Left renal cortex interstitium (tissue), 4 donors: ENCODE measurements around the gene RPS18. TPM values are rescaled to one million over a fixed set of nuclear protein-coding genes. Genes with fewer than 3 reads are reported as not detected.
"Not testable (repeated sequence)": the region's sequence is repeated elsewhere in the genome, so short reads cannot be mapped to it uniquely, and the experiment has no call there.

ENCODE experiments used
- DNase-seq, 4 donors: peaks; one replicate each; pipeline ENCODE4 v3.0.0-alpha.2; 2013; ENCODE audit warnings: low read depth in 4 of 4, low spot score in 2 of 4, missing footprints in 1 of 4
- polyA plus RNA-seq, 4 donors: library from polyadenylated mRNA; unstranded; fragments of 120-200 nt; gene quantifications; one replicate each; pipeline ENCODE4 v1.2.1, GENCODE V29; 2013; ENCODE audit not compliant: insufficient read length in 4 of 4

The RPS18 gene
- 1,000 to 10,000 TPM; 2,825 to 3,624 (median 3,323) TPM for polyA plus RNA-seq

GRCh38 chr6:33271468-33272274 lies at the start of gene RPS18, which contains the start of gene VPS52:
TSS of gene RPS18 (plus strand) at chr6:33272075. CDS start at chr6:33272120, 45 bp downstream.
TSS of gene VPS52 (minus strand) at chr6:33271876. CDS start at chr6:33271675, 201 bp downstream.
- DNase-seq: peak; percentile 95 to 100 (median 98)

DNA sequence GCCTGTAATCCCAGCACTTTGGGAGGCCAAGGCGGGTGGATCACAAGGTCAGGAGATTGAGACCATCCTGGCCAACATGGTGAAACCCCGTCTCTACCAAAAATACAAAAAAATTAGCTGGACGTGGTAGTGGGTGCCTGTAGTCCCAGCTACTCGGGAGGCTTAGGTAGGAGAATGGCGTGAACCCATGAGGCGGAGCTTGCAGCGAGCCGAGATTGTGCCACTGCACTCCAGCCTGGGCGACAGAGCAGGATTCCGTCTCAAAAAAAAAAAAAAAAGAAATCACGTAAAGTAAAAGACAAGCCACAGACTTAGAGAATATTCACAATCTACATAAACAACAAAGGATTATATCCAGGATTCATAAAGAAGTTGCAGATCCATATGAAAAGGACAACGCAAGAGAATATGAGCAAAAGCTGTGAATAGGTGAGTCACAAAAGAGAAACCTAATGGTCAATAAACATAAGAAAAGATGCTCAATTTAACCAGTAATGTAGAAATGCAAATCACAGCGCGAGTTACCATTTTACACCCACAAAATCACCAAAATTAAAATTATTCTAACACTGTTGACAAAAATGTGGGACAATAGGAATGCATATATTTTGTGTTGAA lies 45.3 kb upstream of the RPS18 start:
- DNase-seq: not testable (repeated sequence)

DNA sequence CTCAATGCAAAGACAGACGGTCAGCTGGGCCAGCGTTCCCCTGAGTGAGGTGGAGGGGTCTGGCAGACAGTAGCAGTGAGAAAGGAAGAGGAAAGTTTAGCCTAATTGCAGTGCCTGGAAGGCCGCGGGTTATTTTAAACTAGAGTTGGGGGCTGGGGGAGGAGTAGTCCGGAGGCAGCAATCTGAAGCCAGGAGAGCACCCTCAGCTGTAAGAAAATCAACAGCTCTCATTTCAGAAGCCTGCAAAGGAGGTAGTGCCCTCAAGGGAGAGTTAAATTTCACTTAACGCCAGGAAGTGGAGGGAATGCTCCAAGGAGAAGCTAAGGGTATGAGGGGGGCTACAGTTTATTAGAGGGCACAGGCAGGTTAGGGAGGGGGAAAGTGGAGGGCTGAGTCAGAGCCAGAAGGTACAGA lies 36.6 kb upstream of the RPS18 start:
- peak in 1 of 4 donors; percentile 37 for DNase-seq

DNA sequence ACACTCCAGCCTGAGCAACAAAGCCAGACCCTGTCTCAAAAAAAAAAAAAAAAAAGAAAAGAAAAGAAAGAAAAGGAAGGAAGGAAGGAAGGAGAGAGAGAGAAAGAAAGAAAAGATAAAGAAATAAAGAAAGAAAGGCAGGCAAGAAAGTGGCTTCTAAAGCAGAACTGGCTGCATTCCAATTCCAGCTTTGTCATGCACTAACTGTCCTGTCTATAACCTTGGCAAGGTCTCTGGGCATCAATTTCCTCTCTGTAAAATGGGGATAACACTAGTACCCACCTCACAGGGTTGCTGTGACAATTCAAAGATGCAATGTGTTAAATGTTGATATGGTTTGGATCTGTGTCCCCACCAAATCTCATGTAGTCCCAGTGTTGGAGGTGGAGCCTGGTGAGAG lies 35.5 kb upstream of the RPS18 start:
- DNase-seq: no peak

GRCh38 chr6:33236852-33237251 lies 35.0 kb upstream of the RPS18 start:
- no peak for DNase-seq

GRCh38 chr6:33237741-33238140 lies 34.1 kb upstream of the RPS18 start:
- DNase-seq: no peak

- no peak for DNase-seq
Measured at GRCh38 chr6:33241968-33242367, 29.9 kb upstream of the RPS18 start.

- DNase-seq: no peak
Measured at GRCh38 chr6:33243476-33243875, 28.4 kb upstream of the RPS18 start.

DNA sequence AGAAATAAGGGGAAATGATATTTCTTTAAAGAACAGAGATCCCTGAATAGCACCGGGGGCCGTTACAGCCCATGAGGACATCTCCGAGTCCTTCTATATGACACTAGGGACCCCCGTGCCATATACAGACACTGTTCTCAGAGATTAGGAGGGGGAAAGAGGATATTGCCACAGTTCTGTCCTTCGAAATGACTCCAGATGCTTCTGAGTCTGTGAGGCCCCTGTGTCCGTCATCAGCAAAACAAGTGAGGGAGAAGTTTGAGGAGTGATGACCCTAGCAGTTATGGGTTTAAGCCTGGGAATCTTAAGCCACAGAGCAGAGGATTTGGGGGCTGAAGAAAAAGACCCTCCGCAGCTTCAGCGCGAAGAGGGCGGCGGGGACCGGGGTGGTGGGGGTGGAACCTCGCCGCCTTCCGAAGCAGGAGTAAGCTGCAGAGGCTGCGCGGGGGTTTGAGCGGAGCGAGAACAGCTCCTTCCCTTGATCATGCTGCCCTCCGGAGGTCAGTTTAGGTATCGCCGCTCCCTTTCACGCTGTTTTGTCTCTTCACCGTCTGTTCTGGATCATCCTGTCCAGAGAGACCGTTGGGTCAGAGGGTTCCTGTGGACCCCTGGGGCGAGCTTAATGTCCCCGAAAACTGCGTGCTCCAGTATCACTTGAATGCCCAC lies 23.8 kb upstream of the RPS18 start:
- peak; percentile 79 to 90 (median 84) for DNase-seq

DNA sequence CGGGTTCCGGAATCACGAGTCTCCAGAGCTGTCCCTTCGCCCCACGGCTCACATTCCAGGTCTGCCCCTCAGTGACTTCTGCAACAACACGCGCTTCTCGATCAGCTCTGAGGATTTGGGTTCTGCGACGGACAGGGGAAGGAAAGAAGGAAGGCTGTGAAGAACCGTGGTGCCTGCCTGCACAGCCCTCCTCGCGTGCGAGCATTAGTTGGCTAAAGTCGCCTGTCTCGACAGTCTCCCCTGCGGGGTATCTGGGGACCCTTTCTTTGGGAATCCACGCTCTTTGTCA lies 23.3 kb upstream of the RPS18 start:
- DNase-seq: peak in 1 of 4 donors; percentile 36

DNA sequence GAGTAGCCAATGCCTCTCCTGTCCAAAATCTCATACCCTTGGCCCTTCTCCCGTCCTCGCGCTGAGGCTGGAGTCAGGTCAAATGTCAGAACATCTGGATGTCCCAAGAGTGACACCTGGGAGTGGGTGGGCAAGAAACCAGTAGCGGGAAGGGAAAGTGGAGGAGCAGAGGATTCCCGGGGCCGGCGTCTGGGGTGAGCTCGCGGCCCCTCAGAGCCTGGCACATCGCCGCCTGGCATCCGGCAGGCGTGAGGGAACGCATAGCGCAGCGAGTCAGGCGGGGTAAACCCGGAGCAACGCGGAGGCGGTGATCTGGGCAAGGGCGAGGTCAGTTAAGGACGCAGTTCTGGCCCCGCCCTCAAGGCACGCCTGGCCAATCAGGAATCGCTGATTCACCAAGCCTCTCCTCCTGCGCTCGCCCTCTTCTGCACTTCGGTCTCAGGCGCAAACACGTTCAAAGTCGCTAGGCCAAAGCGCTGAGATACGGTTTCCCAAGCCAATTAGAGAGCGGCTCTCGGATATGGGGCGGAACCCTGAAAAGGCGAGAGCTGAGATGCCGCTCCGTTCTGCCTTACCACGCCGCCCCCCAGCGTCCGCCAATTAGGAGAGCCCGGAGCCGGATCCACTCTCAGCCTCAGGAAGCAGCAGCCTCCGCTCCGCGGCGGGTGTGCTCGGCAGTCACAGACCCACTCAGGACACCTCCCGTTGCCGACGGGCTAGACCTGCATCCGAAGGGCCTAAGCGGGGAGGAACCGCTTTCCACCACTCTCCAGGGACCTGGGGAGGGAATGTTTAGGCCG lies 22.7 kb upstream of the RPS18 start:
- peak; percentile 89 to 96 (median 94) for DNase-seq

DNA sequence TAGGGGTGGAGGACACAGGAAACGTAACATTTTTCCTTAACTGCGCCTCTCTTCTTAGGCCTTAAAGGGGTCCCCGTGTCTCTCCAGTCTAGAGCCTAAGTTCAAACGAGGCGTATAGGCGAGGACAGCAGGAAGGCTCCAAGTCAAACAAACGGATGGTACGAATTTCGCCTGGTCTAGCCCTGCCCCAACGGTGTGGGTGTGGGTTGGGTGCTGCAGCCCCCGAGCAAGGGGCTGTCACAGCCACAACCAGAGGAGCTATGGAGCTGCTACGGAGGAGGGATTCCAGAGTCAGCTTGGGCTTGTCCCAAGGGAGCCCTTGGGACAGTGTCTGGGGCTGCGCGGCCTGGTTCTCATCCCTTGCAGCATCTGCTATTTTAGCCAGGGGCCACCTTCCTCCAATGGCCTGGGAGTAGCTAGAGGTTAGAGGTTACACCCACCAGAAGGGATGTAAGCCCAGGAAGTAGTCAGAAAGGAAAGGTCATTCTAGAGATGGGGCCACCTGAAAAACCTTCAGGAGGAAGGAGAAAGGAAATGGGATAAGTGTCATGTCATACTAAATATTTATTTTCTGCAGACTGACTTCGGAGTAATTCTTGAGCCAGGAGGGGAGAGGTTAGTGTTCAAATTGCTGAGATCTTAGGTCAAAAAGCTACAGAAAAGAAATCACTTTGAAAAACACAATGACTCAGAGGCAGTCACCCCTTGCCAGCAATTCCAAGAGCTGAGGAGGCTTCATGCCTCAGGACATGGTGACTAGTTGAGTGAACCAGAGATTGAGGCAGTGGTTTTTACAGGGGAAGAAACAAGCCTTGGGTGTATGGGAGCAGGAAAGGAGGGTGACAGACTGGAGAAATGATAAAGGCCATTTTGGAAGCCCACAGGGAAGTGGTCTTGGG lies 21.9 kb upstream of the RPS18 start:
- DNase-seq: no peak

DNA sequence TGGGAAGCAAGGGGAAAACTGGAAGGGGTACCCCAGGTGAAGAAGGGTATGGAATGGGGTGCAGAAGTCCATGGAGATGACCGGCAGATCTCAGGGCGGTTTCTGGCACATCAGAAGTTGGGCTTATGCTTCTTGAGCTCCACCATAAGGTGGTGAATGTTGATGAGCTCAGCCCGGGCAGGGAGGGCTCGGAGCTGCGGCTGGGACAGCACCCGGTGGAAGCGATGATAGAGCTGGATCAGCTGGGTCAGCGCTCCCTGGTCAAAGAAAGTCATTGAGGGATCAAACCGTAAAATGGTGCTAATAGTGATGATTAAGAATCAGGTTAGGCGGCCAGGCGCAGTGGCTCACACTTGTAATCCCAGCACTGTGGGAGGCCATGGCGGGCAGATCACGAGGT lies 21.1 kb upstream of the RPS18 start:
- no peak for DNase-seq

- DNase-seq: no peak
Measured at GRCh38 chr6:33251395-33252012, 20.4 kb upstream of the RPS18 start.

DNA sequence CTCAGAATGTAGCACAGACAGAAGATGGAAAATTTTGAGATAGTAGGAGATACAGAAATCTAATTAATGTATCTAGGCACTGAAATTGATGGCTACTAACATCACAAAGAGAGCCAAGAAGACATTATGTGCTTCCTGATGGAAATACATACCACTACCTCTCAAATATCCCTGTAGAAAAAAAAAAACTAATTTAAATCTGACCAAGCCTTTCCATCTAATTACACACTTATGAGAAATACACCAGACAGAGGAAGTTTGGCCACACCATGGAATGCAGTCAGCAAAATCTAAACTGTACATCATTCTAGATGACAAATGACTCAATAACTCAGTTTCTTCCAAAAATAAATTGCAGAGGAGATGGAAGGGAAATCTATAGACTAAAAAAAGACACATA lies 19.1 kb upstream of the RPS18 start:
- DNase-seq: no peak

DNA sequence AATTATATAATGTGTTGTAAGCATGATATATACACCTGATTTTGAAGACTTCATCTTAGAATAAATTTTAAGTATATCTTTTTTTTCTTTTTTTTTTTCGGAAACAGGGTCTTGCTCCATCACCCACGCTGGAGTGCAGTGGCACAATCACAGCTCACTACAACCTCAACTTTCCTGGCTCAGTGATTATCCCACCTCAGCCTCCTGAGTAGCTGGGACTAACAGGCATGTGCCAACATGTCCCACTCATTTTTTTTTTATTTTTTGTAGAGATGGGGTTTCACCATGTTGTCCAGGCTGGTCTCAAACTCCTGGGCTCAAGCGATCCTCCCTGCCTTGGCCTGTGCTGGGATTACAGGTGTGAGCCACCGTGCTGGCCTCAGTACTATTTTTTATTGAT lies 17.3 kb upstream of the RPS18 start:
- DNase-seq: no peak

- no peak for DNase-seq
Measured at GRCh38 chr6:33259032-33259431, 12.8 kb upstream of the RPS18 start.

DNA sequence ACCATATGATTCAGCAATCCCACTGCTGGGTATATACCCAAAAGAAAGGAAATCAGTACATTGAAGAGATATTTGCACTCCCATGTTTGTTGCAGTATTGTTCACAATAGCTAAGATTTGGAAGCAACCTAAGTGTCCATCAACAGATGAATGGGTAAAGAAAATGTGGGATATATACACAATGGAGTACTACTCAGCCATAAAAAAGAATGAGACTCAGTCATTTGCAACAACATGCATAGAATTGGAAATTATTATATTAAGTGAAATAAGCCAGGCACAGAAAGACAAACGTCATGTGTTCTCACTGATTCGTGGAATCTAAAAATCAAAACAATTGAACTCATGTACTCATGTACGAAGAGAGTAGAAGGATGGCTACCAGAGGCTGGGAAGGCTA lies 9.4 kb upstream of the RPS18 start:
- not testable (repeated sequence) for DNase-seq

GRCh38 chr6:33264015-33264414 lies 7.9 kb upstream of the RPS18 start:
- no peak for DNase-seq
